CD4-positive, alpha-beta T cell (primary cell): Measurements from ENCODE around the gene GBA2. TPM values are rescaled to one million over a fixed set of nuclear protein-coding genes. Genes with fewer than 3 reads are reported as not detected.

ENCODE experiments used
- ATAC-seq: fragments of 200-7000 bp; cut with Tn5 transposase; one replicate; pipeline ENCODE4 v1.10.0; 2022; ENCODE audit warnings: mild to moderate bottlenecking; ENCODE audit not compliant: poor library complexity
- CTCF ChIA-PET: fragments of 350-600 bp; sonication (Branson Sonifier 250); formaldehyde crosslinking; loops from one replicate; lab custom pipeline; 2021; ENCODE audit warnings: antibody characterized with exemption, inconsistent platforms; lab: Charles Lee
- POLR2A ChIA-PET: fragments of 350-600 bp; sonication (Branson Sonifier 250); formaldehyde crosslinking; loops from one replicate; lab custom pipeline; 2021; ENCODE audit warnings: antibody characterized with exemption, inconsistent platforms; lab: Charles Lee
- DNase-seq, 14 experiments: peaks; one replicate each; pipeline ENCODE4 v3.0.0-alpha.2; 2013 to 2020; ENCODE audit warnings: mixed read lengths in 2 of 14
- H3K27ac ChIP-seq, 2 donors: one replicate each; pipeline versions ENCODE4 v1.5.1 to v1.7.0; 2013; ENCODE audit warnings: low read length in 2 of 2, low read depth in 1 of 2, mild to moderate bottlenecking in 1 of 2
- H3K27me3 ChIP-seq, 2 experiments: 1 replicate in 1 of 2; 2 replicates in 1 of 2; pipeline versions ENCODE4 v1.6.1 to v1.7.0; 2013; ENCODE audit warnings: low read length in 2 of 2, control low read depth in 1 of 2, mild to moderate bottlenecking in 1 of 2, moderate library complexity in 1 of 2; ENCODE audit not compliant: insufficient read depth in 2 of 2, control insufficient read depth in 1 of 2
- H3K36me3 ChIP-seq: one replicate; pipeline ENCODE4 v1.6.1; 2013; ENCODE audit warnings: low read length, control low read depth; ENCODE audit not compliant: insufficient read depth
- H3K4me1 ChIP-seq: one replicate; pipeline ENCODE4 v1.6.1; 2013; ENCODE audit warnings: low read length, control low read depth; ENCODE audit not compliant: insufficient read depth
- H3K4me3 ChIP-seq: one replicate; pipeline ENCODE4 v1.5.1; 2013; ENCODE audit warnings: mild to moderate bottlenecking, low read length, moderate library complexity
- H3K9me3 ChIP-seq, 2 experiments: 1 replicate in 1 of 2; 2 replicates in 1 of 2; pipeline versions ENCODE4 v1.6.1 to v1.7.0; 2013; ENCODE audit warnings: low read length in 2 of 2, mild to moderate bottlenecking in 2 of 2, control low read depth in 1 of 2, moderate library complexity in 1 of 2; ENCODE audit not compliant: control insufficient read depth in 1 of 2, insufficient read depth in 1 of 2
- H3K27ac Mint-ChIP-seq: one replicate; pipeline ENCODE4 v1.8.0; 2020; ENCODE audit warnings: mixed read lengths
- H3K27me3 Mint-ChIP-seq: one replicate; pipeline ENCODE4 v1.8.0; 2021; ENCODE audit warnings: mixed read lengths
- H3K36me3 Mint-ChIP-seq: one replicate; pipeline ENCODE4 v1.8.0; 2021; ENCODE audit warnings: low read depth, mixed read lengths
- H3K4me1 Mint-ChIP-seq: one replicate; pipeline ENCODE4 v1.8.0; 2021; ENCODE audit warnings: low read depth, mixed read lengths
- H3K4me3 Mint-ChIP-seq: one replicate; pipeline ENCODE4 v1.8.0; 2020; ENCODE audit warnings: mild to moderate bottlenecking, mixed read lengths
- H3K9me3 Mint-ChIP-seq: one replicate; pipeline ENCODE4 v1.8.0; 2020; ENCODE audit warnings: mixed read lengths
- intact Hi-C, 2 experiments: fragments of 100-400 bp; cut with DNase I in 1 of 2; cut with micrococcal nuclease in 1 of 2; formaldehyde crosslinking; loops; one replicate each; pipeline versions ENCODE4 v1.15.1 to v1.9.0; 2023 to 2025; cut with DNase I, micrococcal nuclease
- total RNA-seq, 174 experiments: library from RNA in 2 of 174; stranded (reverse) in 2 of 174; gene quantifications; one replicate each; pipeline ENCODE4 v1.2.3 and lab custom pipeline; 2021 to 2026
- TF ChIP-seq, protein P1 (sequence below): fragments of 200-600 bp; IDR thresholded peaks from one replicate; pipeline ENCODE4 v1.8.0; 2022; ENCODE audit warnings: antibody characterized with exemption, mild to moderate bottlenecking

GBA2 gene
- total RNA-seq, 2 experiments from 2014 or later, result 17.3 to 18.6 TPM

GRCh38 chr9:35703906-35704672 lies 44.9 kb downstream of the GBA2 start:
- intact Hi-C loops, result no loop called here
- TF ChIP-seq, protein P1, sequence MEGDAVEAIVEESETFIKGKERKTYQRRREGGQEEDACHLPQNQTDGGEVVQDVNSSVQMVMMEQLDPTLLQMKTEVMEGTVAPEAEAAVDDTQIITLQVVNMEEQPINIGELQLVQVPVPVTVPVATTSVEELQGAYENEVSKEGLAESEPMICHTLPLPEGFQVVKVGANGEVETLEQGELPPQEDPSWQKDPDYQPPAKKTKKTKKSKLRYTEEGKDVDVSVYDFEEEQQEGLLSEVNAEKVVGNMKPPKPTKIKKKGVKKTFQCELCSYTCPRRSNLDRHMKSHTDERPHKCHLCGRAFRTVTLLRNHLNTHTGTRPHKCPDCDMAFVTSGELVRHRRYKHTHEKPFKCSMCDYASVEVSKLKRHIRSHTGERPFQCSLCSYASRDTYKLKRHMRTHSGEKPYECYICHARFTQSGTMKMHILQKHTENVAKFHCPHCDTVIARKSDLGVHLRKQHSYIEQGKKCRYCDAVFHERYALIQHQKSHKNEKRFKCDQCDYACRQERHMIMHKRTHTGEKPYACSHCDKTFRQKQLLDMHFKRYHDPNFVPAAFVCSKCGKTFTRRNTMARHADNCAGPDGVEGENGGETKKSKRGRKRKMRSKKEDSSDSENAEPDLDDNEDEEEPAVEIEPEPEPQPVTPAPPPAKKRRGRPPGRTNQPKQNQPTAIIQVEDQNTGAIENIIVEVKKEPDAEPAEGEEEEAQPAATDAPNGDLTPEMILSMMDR, result no peak
- Mint-ChIP-seq H3K9me3 (no peaks in the 10 kb centered on the region), H3K27me3 (no peaks in the 10 kb centered on the region), H3K36me3 (no peaks in the 10 kb centered on the region), H3K27ac (no peak overlapping the region), H3K4me1 (no peaks in the 10 kb centered on the region), H3K4me3 (no peak overlapping the region)
- Histone ChIP-seq H3K36me3 (peaks cover 97% of the 10 kb centered on the region), H3K4me1 (no peaks in the 10 kb centered on the region), H3K4me3 (no peak overlapping the region), H3K27ac (no peak overlapping the region), H3K9me3 (no peaks in the 10 kb centered on the region), H3K27me3 (no peaks in the 10 kb centered on the region)
- CTCF ChIA-PET, result interaction anchor here (1.0 kb wide), 1 partner anchor 93 kb away, joined by 3 read pairs; no protein-coding TSS in a partner anchor
- no peak for ATAC-seq
- DNase-seq, result no peak
- POLR2A ChIA-PET, result interaction anchor here (1.1 to 1.5 kb wide), 2 partner anchors 13 to 44 kb away, joined by 3 read pairs; no protein-coding TSS in a partner anchor

DNA sequence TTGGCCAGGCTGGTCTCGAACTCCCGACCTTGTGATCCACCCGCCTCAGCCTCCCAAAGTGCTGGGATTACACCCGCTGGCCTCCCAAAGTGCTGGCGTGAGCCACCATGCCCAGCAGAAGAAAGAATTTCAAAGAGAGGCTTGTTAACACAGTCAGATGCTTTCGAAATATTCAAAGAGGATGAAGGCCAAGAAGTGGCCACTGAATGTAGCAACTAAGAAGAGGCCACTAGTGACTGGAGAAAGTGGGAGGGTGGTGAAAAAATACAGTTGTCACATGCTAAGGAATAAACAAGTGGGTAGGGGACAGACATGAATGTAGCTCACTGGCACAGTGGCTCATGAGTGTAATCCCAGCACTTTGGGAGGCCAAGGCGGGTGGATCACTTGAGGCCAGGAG lies 46.3 kb downstream of the GBA2 start:
- intact Hi-C loops, result no loop called here
- no peaks in the 10 kb centered on the region for H3K36me3 Mint-ChIP-seq
- H3K27me3 Mint-ChIP-seq, result no peaks in the 10 kb centered on the region
- no peak overlapping the region for H3K27ac Mint-ChIP-seq
- no peaks in the 10 kb centered on the region for H3K9me3 Mint-ChIP-seq
- ATAC-seq (no peak), DNase-seq (no peak)
- H3K4me3 Mint-ChIP-seq, result no peak overlapping the region
- Histone ChIP-seq H3K36me3 (peaks cover 97% of the 10 kb centered on the region), H3K27ac (no peak overlapping the region), H3K9me3 (no peaks in the 10 kb centered on the region), H3K4me1 (no peaks in the 10 kb centered on the region), H3K27me3 (no peaks in the 10 kb centered on the region), H3K4me3 (no peak overlapping the region)
- peaks cover 2% of the 10 kb centered on the region for H3K4me1 Mint-ChIP-seq
- TF ChIP-seq, protein P1, result no peak
- CTCF ChIA-PET, result interaction anchor here (1.0 kb wide), 1 partner anchor 91 kb away, joined by 3 read pairs; no protein-coding TSS in a partner anchor
- POLR2A ChIA-PET, result no interaction called here

GRCh38 chr9:35700942-35701341 lies 48.1 kb downstream of the GBA2 start:
- Mint-ChIP-seq H3K9me3 (no peaks in the 10 kb centered on the region), H3K27ac (no peak overlapping the region), H3K27me3 (no peaks in the 10 kb centered on the region), H3K4me1 (peaks cover 13% of the 10 kb centered on the region), H3K36me3 (no peaks in the 10 kb centered on the region), H3K4me3 (no peak overlapping the region)
- no peaks in the 10 kb centered on the region for H3K27me3 ChIP-seq
- TF ChIP-seq, protein P1, result no peak
- CTCF ChIA-PET, result interaction anchor here (0.7 to 1.0 kb wide), 2 partner anchors 23 to 84 kb away, joined by 3 to 4 read pairs; no protein-coding TSS in a partner anchor
- H3K27ac ChIP-seq, result no peak overlapping the region
- intact Hi-C loops, result no loop called here
- no peaks in the 10 kb centered on the region for H3K9me3 ChIP-seq
- H3K4me3 ChIP-seq, result no peak overlapping the region
- H3K4me1 ChIP-seq, result peaks cover 8% of the 10 kb centered on the region
- H3K36me3 ChIP-seq, result peaks cover 93% of the 10 kb centered on the region
- POLR2A ChIA-PET, result interaction anchor here (1.0 to 1.3 kb wide), 2 partner anchors 28 to 55 kb away, joined by 3 to 4 read pairs; no protein-coding TSS in a partner anchor
- DNase-seq, result no peak
- ATAC-seq, result no peak
